Measurements from ENCODE around the gene MEIS1. TPM values are rescaled to one million over a fixed set of nuclear protein-coding genes. Genes with fewer than 3 reads are reported as not detected.
A peak's percentile ranks its signal among the peaks of the same experiment; 100 is the strongest.

Gene MEIS1
- total and polyA plus RNA-seq, 2 donors from 2014 or later = 7.3 to 36.7 TPM

DNA sequence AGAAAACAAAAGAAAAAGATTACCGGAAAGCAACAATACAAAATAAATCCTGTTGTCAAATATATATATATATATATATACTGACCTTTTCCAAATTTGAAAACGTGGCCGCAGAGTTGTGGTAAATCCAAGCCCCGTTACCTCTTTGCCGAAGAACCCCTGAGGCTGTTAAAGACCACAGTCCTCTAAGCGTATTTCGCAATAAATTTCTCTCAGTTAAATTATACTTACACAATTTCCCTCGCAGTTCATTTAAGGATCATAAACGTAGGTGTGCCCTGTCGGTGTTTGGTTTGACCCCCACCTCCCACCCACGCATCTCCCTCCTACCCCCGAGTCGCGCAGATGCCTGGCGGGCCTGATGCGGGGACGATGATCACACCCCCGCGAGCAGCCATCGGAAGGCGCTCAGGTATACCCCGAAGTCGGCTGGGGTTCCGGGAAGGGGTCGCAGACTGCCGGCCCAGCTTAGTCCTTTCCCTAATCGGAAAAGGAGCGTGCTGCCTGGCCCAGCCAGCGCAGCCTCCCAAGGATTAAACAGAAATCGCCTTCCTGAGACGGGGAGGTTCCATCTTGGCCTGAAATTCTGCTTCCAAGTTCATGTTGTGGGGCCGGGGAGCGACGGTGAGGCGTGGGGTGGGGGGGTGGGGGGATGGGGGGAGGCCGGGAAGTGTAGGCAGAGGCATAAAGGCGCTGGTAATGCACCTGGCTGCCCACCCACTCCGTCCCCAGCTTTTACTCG, 2.9 kb upstream of the MEIS1 start:
- FAIRE-seq (no peak), DNase-seq (peak in 4 of 5 donors; percentile 52 to 77 (median 66))
- no peaks in the 10 kb centered on the region for H3K36me3 ChIP-seq (ENCODE audit: control insufficient read depth in 2 of 3, insufficient read depth in 3 of 3, low read length in 3 of 3)
- TF ChIP-seq, protein P1, sequence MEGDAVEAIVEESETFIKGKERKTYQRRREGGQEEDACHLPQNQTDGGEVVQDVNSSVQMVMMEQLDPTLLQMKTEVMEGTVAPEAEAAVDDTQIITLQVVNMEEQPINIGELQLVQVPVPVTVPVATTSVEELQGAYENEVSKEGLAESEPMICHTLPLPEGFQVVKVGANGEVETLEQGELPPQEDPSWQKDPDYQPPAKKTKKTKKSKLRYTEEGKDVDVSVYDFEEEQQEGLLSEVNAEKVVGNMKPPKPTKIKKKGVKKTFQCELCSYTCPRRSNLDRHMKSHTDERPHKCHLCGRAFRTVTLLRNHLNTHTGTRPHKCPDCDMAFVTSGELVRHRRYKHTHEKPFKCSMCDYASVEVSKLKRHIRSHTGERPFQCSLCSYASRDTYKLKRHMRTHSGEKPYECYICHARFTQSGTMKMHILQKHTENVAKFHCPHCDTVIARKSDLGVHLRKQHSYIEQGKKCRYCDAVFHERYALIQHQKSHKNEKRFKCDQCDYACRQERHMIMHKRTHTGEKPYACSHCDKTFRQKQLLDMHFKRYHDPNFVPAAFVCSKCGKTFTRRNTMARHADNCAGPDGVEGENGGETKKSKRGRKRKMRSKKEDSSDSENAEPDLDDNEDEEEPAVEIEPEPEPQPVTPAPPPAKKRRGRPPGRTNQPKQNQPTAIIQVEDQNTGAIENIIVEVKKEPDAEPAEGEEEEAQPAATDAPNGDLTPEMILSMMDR (IDR thresholded peaks at IDR 0.05; ENCODE audit: borderline replicate concordance, extremely low read depth, insufficient read depth) = no peak
- no peak overlapping the region for H3K27ac ChIP-seq (ENCODE audit: low read depth in 2 of 2, low read length in 2 of 2)
- H3K9me3 ChIP-seq (ENCODE audit: control insufficient read depth in 2 of 3, insufficient read depth in 1 of 3, low read length in 3 of 3) = no peaks in the 10 kb centered on the region
- H3K4me1 ChIP-seq (ENCODE audit: control insufficient read depth in 2 of 3, insufficient read depth in 2 of 3, low read depth in 1 of 3, low read length in 3 of 3) = peaks cover 0 to 6% (median 4%) of the 10 kb centered on the region in 3 donors
- peak overlapping the region in 2 of 3 donors; percentile 91 to 93 for H3K4me3 ChIP-seq (ENCODE audit: low read length in 3 of 3)
- H3K27me3 ChIP-seq (ENCODE audit: control insufficient read depth, insufficient read depth, low read length) = peaks cover 2% of the 10 kb centered on the region
- H3K9ac ChIP-seq (ENCODE audit: low read length in 3 of 3) = no peak overlapping the region
- intact Hi-C loops (cut with DNase I) = no loop called here

DNA sequence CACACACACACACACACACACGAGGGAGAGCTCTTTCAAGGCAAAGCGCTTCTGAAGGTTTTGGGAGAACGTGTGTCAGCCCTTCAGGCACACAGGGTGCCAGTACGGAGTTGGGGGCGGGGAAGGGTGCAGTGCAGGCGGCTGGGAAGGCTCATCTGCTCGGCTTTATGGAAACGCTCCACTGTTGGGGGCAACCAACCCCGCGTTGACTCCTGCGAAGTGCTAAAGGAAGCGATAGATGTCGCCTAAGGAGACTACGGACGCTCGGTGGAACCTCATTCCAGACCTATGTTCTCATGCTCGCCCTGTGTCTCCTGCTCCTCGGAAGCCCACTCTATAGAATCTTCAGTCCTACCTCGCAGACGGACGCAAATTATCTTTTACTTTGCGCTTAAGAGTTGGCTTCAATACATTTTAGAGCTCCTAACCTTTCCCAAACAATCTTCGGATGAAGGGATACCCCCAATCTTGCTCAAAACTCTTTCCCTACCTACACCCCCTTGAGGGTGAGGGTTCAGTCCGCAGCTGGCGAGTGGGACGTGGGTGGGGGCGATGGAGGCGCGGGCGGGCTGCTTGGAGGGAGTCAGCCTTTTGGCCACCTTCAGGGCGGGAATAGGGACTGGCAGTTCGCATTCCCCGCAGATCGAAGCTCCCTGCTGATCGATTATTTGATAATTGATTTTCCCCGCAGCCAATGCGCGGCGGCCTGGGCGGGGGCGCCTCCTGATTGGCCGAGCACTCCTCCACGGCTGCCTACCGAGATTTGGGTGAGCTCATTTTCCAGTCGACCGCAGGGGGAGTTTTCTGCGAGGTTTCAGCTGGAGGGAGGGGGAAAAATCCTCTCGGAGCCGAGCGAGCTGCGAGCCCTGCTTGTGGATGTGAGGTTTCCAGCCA, 1.9 kb upstream of the MEIS1 start:
- FAIRE-seq (no peak), DNase-seq (peak; percentile 95 to 99 (median 98))

DNA sequence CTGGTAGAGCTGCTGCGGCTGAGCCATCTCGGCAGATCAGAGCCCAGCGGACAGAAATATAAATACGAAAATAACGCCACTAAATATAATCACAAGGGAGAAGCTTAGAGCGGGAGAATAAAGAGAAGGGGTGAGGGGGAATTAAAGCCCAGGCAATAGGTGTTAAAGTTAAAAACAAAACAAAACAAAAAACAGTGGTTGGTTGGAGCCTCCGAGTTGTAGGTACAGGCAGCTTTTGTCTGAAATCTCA, 1.3 kb upstream of the MEIS1 start:
- peaks cover 0 to 6% (median 4%) of the 10 kb centered on the region in 3 donors for H3K4me1 ChIP-seq (ENCODE audit: control insufficient read depth in 2 of 3, insufficient read depth in 2 of 3, low read depth in 1 of 3, low read length in 3 of 3)
- H3K4me3 ChIP-seq (ENCODE audit: low read length in 3 of 3) = peak overlapping the region; percentile 91 to 97 (median 93)
- H3K27ac ChIP-seq (ENCODE audit: low read depth in 2 of 2, low read length in 2 of 2) = peak overlapping the region; percentile 87 to 91
- H3K9ac ChIP-seq (ENCODE audit: low read length in 3 of 3) = peak overlapping the region; percentile 49 to 86 (median 73)
- H3K9me3 ChIP-seq (ENCODE audit: control insufficient read depth in 2 of 3, insufficient read depth in 1 of 3, low read length in 3 of 3) = no peaks in the 10 kb centered on the region
- FAIRE-seq (no peak), DNase-seq (no peak)
- H3K36me3 ChIP-seq (ENCODE audit: control insufficient read depth in 2 of 3, insufficient read depth in 3 of 3, low read length in 3 of 3) = no peaks in the 10 kb centered on the region
- intact Hi-C loops (cut with DNase I) = no loop called here
- TF ChIP-seq, protein P1 (IDR thresholded peaks at IDR 0.05; ENCODE audit: borderline replicate concordance, extremely low read depth, insufficient read depth) = no peak
- H3K27me3 ChIP-seq (ENCODE audit: control insufficient read depth, insufficient read depth, low read length) = peaks cover 2% of the 10 kb centered on the region

More for the DNA sequence above, 1.9 kb upstream of the MEIS1 start:
- peak overlapping the region; percentile 91 to 97 (median 93) for H3K4me3 ChIP-seq (ENCODE audit: low read length in 3 of 3)
- H3K4me1 ChIP-seq (ENCODE audit: control insufficient read depth in 2 of 3, insufficient read depth in 2 of 3, low read depth in 1 of 3, low read length in 3 of 3) = peaks cover 0 to 6% (median 4%) of the 10 kb centered on the region in 3 donors
- H3K36me3 ChIP-seq (ENCODE audit: control insufficient read depth in 2 of 3, insufficient read depth in 3 of 3, low read length in 3 of 3) = no peaks in the 10 kb centered on the region
- H3K9me3 ChIP-seq (ENCODE audit: control insufficient read depth in 2 of 3, insufficient read depth in 1 of 3, low read length in 3 of 3) = no peaks in the 10 kb centered on the region
- H3K27ac ChIP-seq (ENCODE audit: low read depth in 2 of 2, low read length in 2 of 2) = peak overlapping the region; percentile 87 to 91
- TF ChIP-seq, protein P1 (IDR thresholded peaks at IDR 0.05; ENCODE audit: borderline replicate concordance, extremely low read depth, insufficient read depth) = peak; percentile 3
- H3K9ac ChIP-seq (ENCODE audit: low read length in 3 of 3) = peak overlapping the region; percentile 49 to 86 (median 73)
- intact Hi-C loops (cut with DNase I) = no loop called here
- peaks cover 2% of the 10 kb centered on the region for H3K27me3 ChIP-seq (ENCODE audit: control insufficient read depth, insufficient read depth, low read length)

Data from kidney (tissue), 14 donors.